Astrocyte of the cerebellum (primary cell): ENCODE results near the gene AFMID.
A peak's percentile ranks its signal among the peaks of the same experiment; 100 is the strongest.
"Not testable (repeated sequence)": the region's sequence is repeated elsewhere in the genome, so short reads cannot be mapped to it uniquely, and the experiment has no call there.

Source experiments
- DNase-seq: peaks from one replicate; pipeline ENCODE4 v3.0.0-alpha.2; 2011; ENCODE audit warnings: low read depth
- H3K4me3 ChIP-seq: 2 replicates; pipeline ENCODE4 v1.5.1; 2011; ENCODE audit warnings: mild to moderate bottlenecking, low read depth, low read length, moderate library complexity
- CTCF ChIP-seq: IDR thresholded peaks from 2 replicates; pipeline ENCODE4 v1.5.1; 2012; ENCODE audit warnings: low read length, low read depth, moderate library complexity, mild to moderate bottlenecking; ENCODE audit errors: missing control alignments
- in situ Hi-C: cut with HindIII; loops from 2 replicates; pipeline ENCODE4 v1.10.0; 2017; ENCODE audit warnings: low sequenced_read_pairs

Gene AFMID

GRCh38 chr17:78231991-78232858 lies 45.1 kb downstream of the AFMID start:
- DNase-seq: no peak
- no peak for TF ChIP-seq CTCF
- in situ Hi-C loops: no loop called here
- peak overlapping the region; percentile 19 for H3K4me3 ChIP-seq

- TF ChIP-seq CTCF: no peak
- no peak for DNase-seq
- no peak overlapping the region for H3K4me3 ChIP-seq
- in situ Hi-C loops: no loop called here
These were observed 45.7 kb downstream of the AFMID start for GRCh38 chr17:78232859-78233173.

GRCh38 chr17:78233678-78234077 lies 46.5 kb downstream of the AFMID start:
- no peak for DNase-seq
- in situ Hi-C loops: no loop called here
- no peak for TF ChIP-seq CTCF
- no peak overlapping the region for H3K4me3 ChIP-seq

- in situ Hi-C loops: no loop called here
- H3K4me3 ChIP-seq: no peak overlapping the region
- no peak for DNase-seq
- no peak for TF ChIP-seq CTCF
These were observed 47.2 kb downstream of the AFMID start for GRCh38 chr17:78234261-78234865.

GRCh38 chr17:78235022-78235421 lies 47.9 kb downstream of the AFMID start:
- H3K4me3 ChIP-seq, in situ Hi-C loops, DNase-seq: not testable (repeated sequence)

GRCh38 chr17:78235885-78236284 lies 48.7 kb downstream of the AFMID start:
- H3K4me3 ChIP-seq: no peak overlapping the region
- in situ Hi-C loops: no loop called here
- no peak for TF ChIP-seq CTCF
- no peak for DNase-seq
